Measurements from ENCODE around the gene MYH14. TPM values are rescaled to one million over a fixed set of nuclear protein-coding genes. Genes with fewer than 3 reads are reported as not detected.

Gene MYH14
- polyA plus RNA-seq, 1 of the 3 experiments (the other 2 are of a cell fraction): 0.02 TPM

GRCh38 chr19:50181121-50181520 lies 22.3 kb upstream of the MYH14 start:
- ChIA-PET POLR2A (no interaction called here), CTCF (interaction anchor here (1.1 kb wide), 1 partner anchor 45 kb away, joined by 3 read pairs; no protein-coding TSS in a partner anchor)
- H3K4me3 ChIP-seq (ENCODE audit: low read depth in 2 of 2, low read length in 1 of 2): no peak overlapping the region
- no peaks in the 10 kb centered on the region for H3K4me1 ChIP-seq (ENCODE audit: control insufficient read depth in 1 of 2, insufficient read depth in 2 of 2, low read depth in 1 of 2, low read length in 1 of 2)
- H3K9ac ChIP-seq: no peak overlapping the region
- no peak overlapping the region for H2AFZ ChIP-seq (ENCODE audit: low read depth)
- no peak for DNase-seq
- TF ChIP-seq USF2 (IDR thresholded peaks at IDR 0.05; ENCODE audit: borderline replicate concordance, low read depth, low read length) (no peak), NRF1 (IDR thresholded peaks at IDR 0.05; ENCODE audit: low read depth, low read length) (no peak), RCOR1 (IDR thresholded peaks at IDR 0.05; ENCODE audit: low read length) (no peak), YY1 (IDR thresholded peaks at IDR 0.05; ENCODE audit: low read depth) (no peak), GATA2 (CRISPR knock-in tag; IDR thresholded peaks at IDR 0.05) (no peak), EP300 (IDR thresholded peaks at IDR 0.05; ENCODE audit: borderline replicate concordance in 1 of 2, low read depth in 1 of 2, low read length in 1 of 2) (no peak), ELF1 (IDR thresholded peaks at IDR 0.05) (no peak), ZBTB33 (IDR thresholded peaks at IDR 0.05; ENCODE audit: borderline replicate concordance, low read depth) (no peak), FOSL2 (IDR thresholded peaks at IDR 0.05; ENCODE audit: borderline replicate concordance, low read depth) (no peak), REST (IDR thresholded peaks at IDR 0.05; ENCODE audit: low read depth, low read length) (no peak), EZH2phosphoT487 (IDR thresholded peaks at IDR 0.05; ENCODE audit: borderline replicate concordance, low read depth) (no peak), CHD2 (IDR thresholded peaks at IDR 0.05; ENCODE audit: low read length, partially characterized antibody) (no peak)
- H3K9me2 ChIP-seq: no peaks in the 10 kb centered on the region
- H3K27me3 ChIP-seq (ENCODE audit: insufficient read depth): peaks cover 9% of the 10 kb centered on the region; the same call in 1 of the 2 replicates
- no peak overlapping the region for H3K27ac ChIP-seq (ENCODE audit: low read depth in 2 of 2, low read length in 1 of 2)
- no peaks in the 10 kb centered on the region for H3K79me2 ChIP-seq (ENCODE audit: insufficient read depth)
- WGBS (ENCODE audit: low lambda C conversion rate): 23% methylated on average over 5 of the region's 5 CpGs
- H4K20me1 ChIP-seq (ENCODE audit: insufficient read depth): no peaks in the 10 kb centered on the region
- H3F3A ChIP-seq (replicated peaks; ENCODE audit: insufficient read depth): no peaks in the 10 kb centered on the region
- no peak overlapping the region for H3K4me2 ChIP-seq
- no peaks in the 10 kb centered on the region for H3K9me3 ChIP-seq
- no peaks in the 10 kb centered on the region for H3K36me3 ChIP-seq (replicated peaks in 1 of 2; ENCODE audit: control insufficient read depth in 1 of 2, insufficient read depth in 2 of 2, low read length in 1 of 2)

Data from SK-N-SH (cell line).